Suprapubic skin (tissue), 3 donors: Measurements from ENCODE around the gene SKAP2.

Experiments
- POLR2AphosphoS5 ChIP-seq, 3 donors: sonication (generic); formaldehyde crosslinking; IDR thresholded peaks; one replicate each; pipeline ENCODE4 v1.6.1; 2017; ENCODE audit warnings: antibody characterized with exemption in 3 of 3
- TF ChIP-seq, protein P1 (sequence below), 2 donors: fragments of 200-600 bp in 1 of 2; fragments of 450-650 bp in 1 of 2; sonication (generic) in 1 of 2; IDR thresholded peaks; one replicate each; pipeline ENCODE4 v1.5.1; 2016 to 2019; ENCODE audit warnings: antibody characterized with exemption in 2 of 2, mild to moderate bottlenecking in 1 of 2, moderate library complexity in 1 of 2

DNA sequence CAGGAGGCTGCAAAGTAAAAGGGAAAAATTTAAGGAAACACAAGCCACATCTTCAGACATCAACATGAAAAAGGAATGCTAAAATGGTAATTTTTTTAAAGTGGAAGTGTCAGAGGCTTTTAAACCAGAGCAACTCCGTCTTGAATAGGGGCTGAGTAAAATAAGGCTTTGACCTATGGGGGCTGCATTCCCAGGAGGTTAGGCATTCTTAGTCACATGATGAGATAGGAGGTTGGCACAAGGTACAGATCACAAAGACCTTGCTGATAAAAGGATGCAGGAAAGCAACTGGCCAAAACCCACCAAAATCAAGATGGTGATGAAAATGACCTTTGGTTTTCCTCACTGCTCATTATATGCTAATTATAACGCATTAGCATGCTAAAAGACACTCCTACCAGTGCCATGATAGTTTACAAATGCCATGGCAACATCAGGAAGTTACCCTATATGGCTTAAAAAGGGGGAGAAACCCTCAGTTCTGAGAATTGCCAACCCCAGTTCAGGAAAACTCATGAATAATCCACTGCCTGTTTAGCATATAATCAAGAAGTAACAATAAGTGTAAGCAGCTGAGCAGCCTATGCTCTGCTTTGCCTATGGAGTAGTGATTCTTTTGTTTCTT is 128.3 kb downstream of the SKAP2 start:
- TF ChIP-seq, protein P1, sequence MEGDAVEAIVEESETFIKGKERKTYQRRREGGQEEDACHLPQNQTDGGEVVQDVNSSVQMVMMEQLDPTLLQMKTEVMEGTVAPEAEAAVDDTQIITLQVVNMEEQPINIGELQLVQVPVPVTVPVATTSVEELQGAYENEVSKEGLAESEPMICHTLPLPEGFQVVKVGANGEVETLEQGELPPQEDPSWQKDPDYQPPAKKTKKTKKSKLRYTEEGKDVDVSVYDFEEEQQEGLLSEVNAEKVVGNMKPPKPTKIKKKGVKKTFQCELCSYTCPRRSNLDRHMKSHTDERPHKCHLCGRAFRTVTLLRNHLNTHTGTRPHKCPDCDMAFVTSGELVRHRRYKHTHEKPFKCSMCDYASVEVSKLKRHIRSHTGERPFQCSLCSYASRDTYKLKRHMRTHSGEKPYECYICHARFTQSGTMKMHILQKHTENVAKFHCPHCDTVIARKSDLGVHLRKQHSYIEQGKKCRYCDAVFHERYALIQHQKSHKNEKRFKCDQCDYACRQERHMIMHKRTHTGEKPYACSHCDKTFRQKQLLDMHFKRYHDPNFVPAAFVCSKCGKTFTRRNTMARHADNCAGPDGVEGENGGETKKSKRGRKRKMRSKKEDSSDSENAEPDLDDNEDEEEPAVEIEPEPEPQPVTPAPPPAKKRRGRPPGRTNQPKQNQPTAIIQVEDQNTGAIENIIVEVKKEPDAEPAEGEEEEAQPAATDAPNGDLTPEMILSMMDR (IDR thresholded peaks at IDR 0.05): no peak
- TF ChIP-seq POLR2AphosphoS5 (IDR thresholded peaks at IDR 0.05): no peak
